Measurements from ENCODE around the gene BAIAP3.

Gene BAIAP3

GRCh38 chr16:1395444-1396031 lies 62.1 kb downstream of the BAIAP3 start:
- no peak for DNase-seq

- DNase-seq, result no peak
These were observed 64.3 kb downstream of the BAIAP3 start for GRCh38 chr16:1397779-1398178.

- no peak for DNase-seq
These were observed 64.9 kb downstream of the BAIAP3 start for GRCh38 chr16:1398351-1398750.

Data from midbrain (tissue), 1 donor.